ENCODE results near the gene GLIS1. TPM values are rescaled to one million over a fixed set of nuclear protein-coding genes. Genes with fewer than 3 reads are reported as not detected.
A peak's percentile ranks its signal among the peaks of the same experiment; 100 is the strongest.

GLIS1 gene
- total RNA-seq, 1 experiment from 2014 or later = 1.2 TPM

- H3K27me3 ChIP-seq (replicated peaks) = 0 out of 2 replicates have a peak, but pooled peaks cover 5% of the 10 kb centered on the region
- H3K27ac ChIP-seq = no peak overlapping the region
- no peak for DNase-seq (ENCODE audit: low read depth in 1 of 2, low spot score in 2 of 2)
- H3K4me3 ChIP-seq = no peak overlapping the region
- peaks cover 7% of the 10 kb centered on the region for H3K4me1 ChIP-seq (replicated peaks)
- H3K9me3 ChIP-seq (replicated peaks) = no peaks in the 10 kb centered on the region
- no peaks in the 10 kb centered on the region for H3K36me3 ChIP-seq
Observed at GRCh38 chr1:53567851-53568250, 171.1 kb downstream of the GLIS1 start.

GRCh38 chr1:53567450-53567849 is 171.5 kb downstream of the GLIS1 start:
- Histone ChIP-seq H3K4me1 (replicated peaks) (peaks cover 4% of the 10 kb centered on the region), H3K4me3 (no peak overlapping the region), H3K36me3 (no peaks in the 10 kb centered on the region), H3K27me3 (replicated peaks) (0 out of 2 replicates have a peak, but pooled peaks cover 5% of the 10 kb centered on the region), H3K9me3 (replicated peaks) (no peaks in the 10 kb centered on the region), H3K27ac (no peak overlapping the region)
- DNase-seq (ENCODE audit: low read depth in 1 of 2, low spot score in 2 of 2) = no peak

DNA sequence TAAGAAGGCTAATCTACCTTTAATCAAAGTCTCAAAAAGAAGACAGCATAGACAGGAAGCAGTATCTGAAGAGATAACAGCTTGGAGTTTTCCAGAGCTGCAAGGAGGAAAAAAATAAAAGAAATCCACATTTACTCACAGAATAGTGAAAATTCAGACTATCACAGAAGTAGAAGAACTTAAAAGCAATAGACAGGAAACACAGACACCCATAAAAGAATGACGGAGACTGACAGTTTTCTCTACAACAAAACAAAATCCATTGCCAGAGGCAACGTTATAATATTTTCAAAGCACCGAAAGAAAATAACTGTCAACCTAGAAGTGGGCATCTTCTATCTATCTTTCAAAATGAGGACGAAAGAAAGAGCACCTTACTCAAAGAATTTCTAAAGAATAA is 175.4 kb downstream of the GLIS1 start:
- H3K27me3 ChIP-seq (replicated peaks) = 0 out of 2 replicates have a peak, but pooled peaks cover 5% of the 10 kb centered on the region
- DNase-seq (ENCODE audit: low read depth in 1 of 2, low spot score in 2 of 2) = no peak
- no peak overlapping the region for H3K4me3 ChIP-seq
- no peaks in the 10 kb centered on the region for H3K36me3 ChIP-seq
- H3K4me1 ChIP-seq (replicated peaks) = no peaks in the 10 kb centered on the region
- no peaks in the 10 kb centered on the region for H3K9me3 ChIP-seq (replicated peaks)
- H3K27ac ChIP-seq = no peak overlapping the region

GRCh38 chr1:53562981-53563379 is 176.0 kb downstream of the GLIS1 start:
- no peak overlapping the region for H3K27ac ChIP-seq
- H3K4me1 ChIP-seq (replicated peaks) = no peaks in the 10 kb centered on the region
- H3K27me3 ChIP-seq (replicated peaks) = 0 out of 2 replicates have a peak, but pooled peaks cover 5% of the 10 kb centered on the region
- no peaks in the 10 kb centered on the region for H3K9me3 ChIP-seq (replicated peaks)
- H3K36me3 ChIP-seq = no peaks in the 10 kb centered on the region
- no peak overlapping the region for H3K4me3 ChIP-seq
- DNase-seq (ENCODE audit: low read depth in 1 of 2, low spot score in 2 of 2) = no peak

- no peak for DNase-seq (ENCODE audit: low read depth in 1 of 2, low spot score in 2 of 2)
- Histone ChIP-seq H3K9me3 (replicated peaks) (no peaks in the 10 kb centered on the region), H3K27me3 (replicated peaks) (0 out of 2 replicates have a peak, but pooled peaks cover 5% of the 10 kb centered on the region), H3K27ac (no peak overlapping the region), H3K36me3 (no peaks in the 10 kb centered on the region), H3K4me1 (replicated peaks) (no peaks in the 10 kb centered on the region), H3K4me3 (no peak overlapping the region)
Observed at GRCh38 chr1:53562291-53562980, 176.5 kb downstream of the GLIS1 start.

DNA sequence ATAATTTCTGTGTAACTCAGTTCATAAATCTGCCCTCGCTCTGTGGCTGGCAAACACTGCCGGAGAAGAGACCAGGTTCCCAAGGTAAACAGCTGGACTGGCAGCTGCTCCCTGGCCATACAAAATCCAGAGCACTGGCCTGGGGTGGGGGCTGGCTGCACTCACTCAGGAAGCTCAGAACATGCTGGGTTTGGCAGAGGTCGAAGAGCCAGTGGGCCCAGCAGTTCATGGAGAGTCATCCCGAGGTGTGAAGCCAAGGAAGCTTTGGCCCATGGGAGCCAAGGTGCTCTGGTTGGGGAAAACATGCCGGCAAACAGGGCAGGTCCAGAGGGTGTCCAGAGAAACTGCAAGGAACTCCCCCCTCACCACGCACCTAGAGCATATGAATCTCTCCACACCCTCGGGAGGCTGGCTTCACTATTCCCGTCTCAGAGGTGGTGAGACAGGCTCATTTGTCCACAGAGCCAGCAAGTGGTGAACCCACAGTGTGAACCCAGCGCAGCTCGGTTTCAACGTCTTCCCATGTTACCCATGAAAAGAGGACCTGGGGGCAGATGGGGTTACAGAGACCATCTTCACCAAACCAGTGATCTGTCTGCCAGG is 177.4 kb downstream of the GLIS1 start:
- Histone ChIP-seq H3K4me3 (no peak overlapping the region), H3K27me3 (replicated peaks) (0 out of 2 replicates have a peak, but pooled peaks cover 5% of the 10 kb centered on the region), H3K27ac (no peak overlapping the region), H3K36me3 (no peaks in the 10 kb centered on the region), H3K9me3 (replicated peaks) (no peaks in the 10 kb centered on the region), H3K4me1 (replicated peaks) (no peaks in the 10 kb centered on the region)
- DNase-seq (ENCODE audit: low read depth in 1 of 2, low spot score in 2 of 2) = no peak

- Histone ChIP-seq H3K4me1 (replicated peaks) (no peaks in the 10 kb centered on the region), H3K27me3 (replicated peaks) (0 out of 2 replicates have a peak, but pooled peaks cover 5% of the 10 kb centered on the region), H3K4me3 (no peak overlapping the region), H3K27ac (no peak overlapping the region), H3K9me3 (replicated peaks) (no peaks in the 10 kb centered on the region), H3K36me3 (no peaks in the 10 kb centered on the region)
- DNase-seq (ENCODE audit: low read depth in 1 of 2, low spot score in 2 of 2) = peak in 1 of 2 experiments; percentile 36
Observed at GRCh38 chr1:53560581-53561502, 178.1 kb downstream of the GLIS1 start.

DNA sequence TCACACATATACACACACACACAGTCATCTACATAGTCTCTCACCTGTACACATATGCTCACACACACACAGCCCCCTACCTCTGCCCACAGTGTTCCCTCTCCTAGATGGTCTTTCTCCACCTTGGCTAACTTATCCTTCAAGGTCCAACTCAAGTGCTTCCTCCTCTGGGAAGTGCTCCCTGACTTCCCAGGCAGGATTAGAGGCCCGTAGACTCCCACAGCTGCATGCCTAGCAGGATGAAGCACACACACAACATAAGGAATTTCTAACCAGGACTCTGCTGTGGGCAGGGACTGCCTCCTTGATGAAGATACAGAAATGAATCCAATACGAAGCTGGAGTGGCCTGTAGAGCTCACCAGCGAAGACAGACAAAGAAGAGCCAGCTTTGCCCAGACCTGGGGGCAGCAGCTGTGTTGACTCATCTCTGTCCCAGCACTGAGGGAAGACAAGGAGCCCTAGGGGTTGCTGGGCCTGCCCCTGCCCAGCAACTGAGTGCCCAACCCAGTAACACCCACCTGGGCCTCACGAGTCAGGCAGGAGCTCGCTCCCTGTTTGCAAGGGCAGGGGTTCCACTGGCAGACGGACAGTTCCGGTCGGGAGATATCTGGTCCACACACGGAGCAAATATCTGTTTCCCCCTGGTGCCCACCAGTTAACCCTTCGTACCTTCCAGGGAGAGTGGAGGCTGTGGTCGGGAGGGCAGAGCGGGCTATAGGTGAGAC is 178.9 kb downstream of the GLIS1 start:
- no peak for DNase-seq (ENCODE audit: low read depth in 1 of 2, low spot score in 2 of 2)
- 0 out of 2 replicates have a peak, but pooled peaks cover 5% of the 10 kb centered on the region for H3K27me3 ChIP-seq (replicated peaks)

GRCh38 chr1:53559391-53559815 is 179.6 kb downstream of the GLIS1 start:
- Histone ChIP-seq H3K27me3 (replicated peaks) (0 out of 2 replicates have a peak, but pooled peaks cover 5% of the 10 kb centered on the region), H3K36me3 (no peaks in the 10 kb centered on the region), H3K9me3 (replicated peaks) (no peaks in the 10 kb centered on the region), H3K4me1 (replicated peaks) (no peaks in the 10 kb centered on the region), H3K4me3 (no peak overlapping the region), H3K27ac (no peak overlapping the region)
- DNase-seq (ENCODE audit: low read depth in 1 of 2, low spot score in 2 of 2) = no peak

More for the DNA sequence above, 178.9 kb downstream of the GLIS1 start:
- no peak overlapping the region for H3K27ac ChIP-seq
- H3K4me3 ChIP-seq = no peak overlapping the region
- no peaks in the 10 kb centered on the region for H3K4me1 ChIP-seq (replicated peaks)
- no peaks in the 10 kb centered on the region for H3K36me3 ChIP-seq
- no peaks in the 10 kb centered on the region for H3K9me3 ChIP-seq (replicated peaks)

DNA sequence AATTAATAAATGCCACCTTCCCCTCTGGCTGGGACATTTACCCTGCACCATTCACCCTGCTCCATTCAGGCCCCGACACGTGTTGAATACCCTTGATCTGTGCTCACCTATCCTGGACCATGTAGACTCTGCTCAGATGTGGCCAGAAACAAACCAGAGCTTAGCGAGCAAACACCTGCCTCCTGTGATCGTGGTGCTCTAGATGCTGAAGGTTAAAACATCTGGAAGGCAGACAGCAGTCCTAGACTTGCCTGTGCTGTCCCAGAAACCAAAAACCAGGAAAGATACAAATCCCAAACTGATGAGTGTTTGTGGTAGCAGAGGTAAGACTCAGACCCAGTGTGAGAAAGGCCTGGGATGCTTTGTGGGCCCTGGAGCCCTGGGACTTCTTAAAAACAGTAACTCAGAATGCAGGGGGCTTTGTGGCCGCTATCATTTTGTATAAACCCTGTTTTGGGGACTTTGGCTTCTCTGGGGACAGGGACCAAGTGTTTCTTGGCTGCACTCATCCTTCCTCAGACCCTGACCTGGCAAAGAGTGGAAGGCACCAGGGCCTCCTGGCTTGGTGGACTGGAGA is 180.1 kb downstream of the GLIS1 start:
- no peaks in the 10 kb centered on the region for H3K4me1 ChIP-seq (replicated peaks)

GRCh38 chr1:53557830-53558738 is 180.9 kb downstream of the GLIS1 start:
- Histone ChIP-seq H3K27ac (no peak overlapping the region), H3K4me1 (replicated peaks) (no peaks in the 10 kb centered on the region), H3K36me3 (no peaks in the 10 kb centered on the region), H3K9me3 (replicated peaks) (no peaks in the 10 kb centered on the region), H3K27me3 (replicated peaks) (no peaks in the 10 kb centered on the region), H3K4me3 (no peak overlapping the region)
- DNase-seq (ENCODE audit: low read depth in 1 of 2, low spot score in 2 of 2) = no peak

More for the DNA sequence above, 180.1 kb downstream of the GLIS1 start:
- H3K4me3 ChIP-seq = no peak overlapping the region
- no peak for DNase-seq (ENCODE audit: low read depth in 1 of 2, low spot score in 2 of 2)
- no peaks in the 10 kb centered on the region for H3K9me3 ChIP-seq (replicated peaks)
- 0 out of 2 replicates have a peak, but pooled peaks cover 2% of the 10 kb centered on the region for H3K27me3 ChIP-seq (replicated peaks)
- no peak overlapping the region for H3K27ac ChIP-seq
- no peaks in the 10 kb centered on the region for H3K36me3 ChIP-seq

DNA sequence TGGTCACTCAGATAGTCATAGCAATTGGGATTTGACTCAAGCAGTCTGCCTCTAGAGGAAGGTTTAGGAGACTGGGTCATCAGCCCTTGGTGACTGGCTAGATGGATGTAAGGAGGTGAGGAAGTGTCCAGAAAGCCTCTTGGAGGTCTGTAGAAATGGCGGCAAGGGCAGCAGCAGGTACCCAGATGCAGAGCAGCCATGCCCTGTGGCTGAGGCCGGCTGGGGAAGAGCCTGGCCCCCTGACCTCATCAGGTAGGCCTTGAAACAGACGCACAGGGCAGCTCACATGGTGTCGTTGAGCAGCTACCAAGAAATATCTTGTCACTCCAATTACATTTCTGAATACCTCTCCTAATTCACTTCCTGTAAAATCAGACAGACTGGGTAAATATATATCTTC is 181.6 kb downstream of the GLIS1 start:
- Histone ChIP-seq H3K36me3 (no peaks in the 10 kb centered on the region), H3K27ac (no peak overlapping the region), H3K9me3 (replicated peaks) (no peaks in the 10 kb centered on the region), H3K27me3 (replicated peaks) (no peaks in the 10 kb centered on the region), H3K4me3 (no peak overlapping the region), H3K4me1 (replicated peaks) (peaks cover 4% of the 10 kb centered on the region; the same call in 1 of the 2 replicates)
- no peak for DNase-seq (ENCODE audit: low read depth in 1 of 2, low spot score in 2 of 2)
